ENCODE measurements around the gene ECEL1. TPM values are rescaled to one million over a fixed set of nuclear protein-coding genes. Genes with fewer than 3 reads are reported as not detected.
"Not testable (repeated sequence)": the region's sequence is repeated elsewhere in the genome, so short reads cannot be mapped to it uniquely, and the experiment has no call there.

Gene ECEL1
- 0.50 and 0.78 TPM in 2 replicates for total RNA-seq

- intact Hi-C loops (cut with micrococcal nuclease), result loop anchor here (10.0 kb wide), 1 partner anchor 73 kb away; no protein-coding TSS in a partner anchor
- no peaks in the 10 kb centered on the region for H3K36me3 Mint-ChIP-seq (ENCODE audit: low read depth)
- no peak within 1 kb of the TSS for H3K27ac Mint-ChIP-seq
- H3K27me3 Mint-ChIP-seq (ENCODE audit: low read depth), result peaks cover 37% of the 10 kb centered on the region
- no peak within 1 kb of the TSS for H3K4me3 Mint-ChIP-seq (ENCODE audit: low read depth)
- H3K4me1 Mint-ChIP-seq (ENCODE audit: low read depth), result no peaks in the 10 kb centered on the region
- no peak for DNase-seq (ENCODE audit: low spot score)
- no peaks in the 10 kb centered on the region for H3K9me3 Mint-ChIP-seq
These were observed at the start of gene ECEL1 for GRCh38 chr2:232487385-232488096. TSS of gene ECEL1 (minus strand) at chr2:232487834. CDS start at chr2:232486653, 1,181 bp downstream.

- Mint-ChIP-seq H3K4me1 (ENCODE audit: low read depth) (no peaks in the 10 kb centered on the region), H3K27me3 (ENCODE audit: low read depth) (peaks cover 7% of the 10 kb centered on the region), H3K9me3 (no peaks in the 10 kb centered on the region), H3K4me3 (ENCODE audit: low read depth) (no peak overlapping the region), H3K36me3 (ENCODE audit: low read depth) (no peaks in the 10 kb centered on the region), H3K27ac (no peak overlapping the region)
- intact Hi-C loops (cut with micrococcal nuclease), result no loop called here
- no peak for DNase-seq (ENCODE audit: low spot score)
These were observed 49.4 kb upstream of the ECEL1 start for GRCh38 chr2:232537079-232537478.

- intact Hi-C loops (cut with micrococcal nuclease), result no loop called here
- Mint-ChIP-seq H3K36me3 (ENCODE audit: low read depth) (no peaks in the 10 kb centered on the region), H3K27me3 (ENCODE audit: low read depth) (peaks cover 7% of the 10 kb centered on the region), H3K4me1 (ENCODE audit: low read depth) (no peaks in the 10 kb centered on the region), H3K4me3 (ENCODE audit: low read depth) (no peak overlapping the region), H3K9me3 (no peaks in the 10 kb centered on the region), H3K27ac (no peak overlapping the region)
- DNase-seq (ENCODE audit: low spot score), result no peak
These were observed 48.3 kb upstream of the ECEL1 start for GRCh38 chr2:232535761-232536530.

- peaks cover 7% of the 10 kb centered on the region for H3K27me3 Mint-ChIP-seq (ENCODE audit: low read depth)
These were observed 47.5 kb upstream of the ECEL1 start for GRCh38 chr2:232534940-232535651.

GRCh38 chr2:232533944-232534710 is 46.5 kb upstream of the ECEL1 start:
- no peaks in the 10 kb centered on the region for H3K36me3 Mint-ChIP-seq (ENCODE audit: low read depth)
- DNase-seq (ENCODE audit: low spot score), result no peak
- H3K4me1 Mint-ChIP-seq (ENCODE audit: low read depth), result no peaks in the 10 kb centered on the region
- H3K4me3 Mint-ChIP-seq (ENCODE audit: low read depth), result no peak overlapping the region
- H3K27me3 Mint-ChIP-seq (ENCODE audit: low read depth), result peaks cover 7% of the 10 kb centered on the region
- H3K9me3 Mint-ChIP-seq, result no peaks in the 10 kb centered on the region
- H3K27ac Mint-ChIP-seq, result no peak overlapping the region
- intact Hi-C loops (cut with micrococcal nuclease), result no loop called here

More at GRCh38 chr2:232534940-232535651, 47.5 kb upstream of the ECEL1 start:
- Mint-ChIP-seq H3K4me1 (ENCODE audit: low read depth) (no peaks in the 10 kb centered on the region), H3K9me3 (no peaks in the 10 kb centered on the region), H3K4me3 (ENCODE audit: low read depth) (no peak overlapping the region), H3K36me3 (ENCODE audit: low read depth) (no peaks in the 10 kb centered on the region), H3K27ac (no peak overlapping the region)
- DNase-seq (ENCODE audit: low spot score), result no peak
- intact Hi-C loops (cut with micrococcal nuclease), result no loop called here

GRCh38 chr2:232532821-232533220 is 45.2 kb upstream of the ECEL1 start:
- H3K4me3 Mint-ChIP-seq (ENCODE audit: low read depth); H3K9me3 Mint-ChIP-seq; H3K36me3 Mint-ChIP-seq (ENCODE audit: low read depth); H3K4me1 Mint-ChIP-seq (ENCODE audit: low read depth); H3K27ac Mint-ChIP-seq; H3K27me3 Mint-ChIP-seq (ENCODE audit: low read depth); intact Hi-C loops (cut with micrococcal nuclease); DNase-seq (ENCODE audit: low spot score): not testable (repeated sequence)

GRCh38 chr2:232532419-232532818 is 44.8 kb upstream of the ECEL1 start:
- H3K27me3 Mint-ChIP-seq (ENCODE audit: low read depth), result peaks cover 7% of the 10 kb centered on the region
- H3K36me3 Mint-ChIP-seq (ENCODE audit: low read depth), result no peaks in the 10 kb centered on the region
- H3K4me3 Mint-ChIP-seq (ENCODE audit: low read depth), result no peak overlapping the region
- H3K4me1 Mint-ChIP-seq (ENCODE audit: low read depth), result peaks cover 4% of the 10 kb centered on the region
- intact Hi-C loops (cut with micrococcal nuclease), result no loop called here
- no peaks in the 10 kb centered on the region for H3K9me3 Mint-ChIP-seq
- H3K27ac Mint-ChIP-seq, result no peak overlapping the region
- DNase-seq (ENCODE audit: low spot score), result no peak

GRCh38 chr2:232530626-232531260 is 43.1 kb upstream of the ECEL1 start:
- Mint-ChIP-seq H3K36me3 (ENCODE audit: low read depth) (no peaks in the 10 kb centered on the region), H3K4me3 (ENCODE audit: low read depth) (no peak overlapping the region), H3K27me3 (ENCODE audit: low read depth) (peaks cover 16% of the 10 kb centered on the region), H3K4me1 (ENCODE audit: low read depth) (peaks cover 4% of the 10 kb centered on the region), H3K27ac (no peak overlapping the region), H3K9me3 (no peaks in the 10 kb centered on the region)
- intact Hi-C loops (cut with micrococcal nuclease), result no loop called here
- DNase-seq (ENCODE audit: low spot score), result no peak

- Mint-ChIP-seq H3K4me3 (ENCODE audit: low read depth) (no peak overlapping the region), H3K36me3 (ENCODE audit: low read depth) (no peaks in the 10 kb centered on the region), H3K4me1 (ENCODE audit: low read depth) (peaks cover 4% of the 10 kb centered on the region), H3K27me3 (ENCODE audit: low read depth) (peaks cover 16% of the 10 kb centered on the region), H3K9me3 (no peaks in the 10 kb centered on the region), H3K27ac (no peak overlapping the region)
- DNase-seq (ENCODE audit: low spot score), result no peak
- intact Hi-C loops (cut with micrococcal nuclease), result no loop called here
These were observed 42.3 kb upstream of the ECEL1 start for GRCh38 chr2:232529806-232530547.

- DNase-seq (ENCODE audit: low spot score), result no peak
- Mint-ChIP-seq H3K9me3 (no peaks in the 10 kb centered on the region), H3K4me3 (ENCODE audit: low read depth) (no peak overlapping the region), H3K27me3 (ENCODE audit: low read depth) (peaks cover 25% of the 10 kb centered on the region), H3K36me3 (ENCODE audit: low read depth) (no peaks in the 10 kb centered on the region), H3K4me1 (ENCODE audit: low read depth) (peaks cover 4% of the 10 kb centered on the region), H3K27ac (no peak overlapping the region)
- intact Hi-C loops (cut with micrococcal nuclease), result no loop called here
These were observed 41.3 kb upstream of the ECEL1 start for GRCh38 chr2:232528746-232529460.

GRCh38 chr2:232527905-232528470 is 40.4 kb upstream of the ECEL1 start:
- no peak for DNase-seq (ENCODE audit: low spot score)
- Mint-ChIP-seq H3K4me3 (ENCODE audit: low read depth) (no peak overlapping the region), H3K36me3 (ENCODE audit: low read depth) (no peaks in the 10 kb centered on the region), H3K27ac (no peak overlapping the region), H3K4me1 (ENCODE audit: low read depth) (peaks cover 4% of the 10 kb centered on the region), H3K27me3 (ENCODE audit: low read depth) (peaks cover 30% of the 10 kb centered on the region), H3K9me3 (no peaks in the 10 kb centered on the region)
- intact Hi-C loops (cut with micrococcal nuclease), result no loop called here
